NB4 (cell line): Measurements from ENCODE around the gene PPT2.

ENCODE experiments used
- DNase-seq: peaks from one replicate; pipeline ENCODE4 v3.0.0; 2010; ENCODE audit warnings: low read depth
- H3K4me3 ChIP-seq: one replicate; pipeline ENCODE4 v1.5.1; 2011; ENCODE audit warnings: mild to moderate bottlenecking, low read depth, low read length, moderate library complexity
- CTCF ChIP-seq: IDR thresholded peaks from one replicate; pipeline ENCODE4 v1.5.1; 2012; ENCODE audit warnings: low read depth, low read length
- MAX ChIP-seq: IDR thresholded peaks from 2 replicates; pipeline ENCODE4 v1.6.1; 2011; ENCODE audit warnings: low read depth, low read length
- MYC ChIP-seq: IDR thresholded peaks from 2 replicates; pipeline ENCODE4 v1.6.1; 2011; ENCODE audit warnings: low read depth, low read length
- POLR2A ChIP-seq: IDR thresholded peaks from 2 replicates; pipeline ENCODE4 v1.6.1; 2011; ENCODE audit warnings: mild to moderate bottlenecking; ENCODE audit not compliant: insufficient read length; ENCODE audit errors: extremely low read depth

The PPT2 gene

GRCh38 chr6:32149932-32150870 lies 3.7 kb upstream of the PPT2 start:
- H3K4me3 ChIP-seq = no peak overlapping the region
- no peak for TF ChIP-seq MYC
- TF ChIP-seq POLR2A = no peak
- TF ChIP-seq MAX = no peak
- DNase-seq = no peak

- H3K4me3 ChIP-seq = no peak overlapping the region
- DNase-seq = no peak
- no peak for TF ChIP-seq CTCF
- no peak for TF ChIP-seq MAX
- TF ChIP-seq MYC = no peak
- no peak for TF ChIP-seq POLR2A
These were observed 2.6 kb upstream of the PPT2 start for GRCh38 chr6:32151181-32151862.

GRCh38 chr6:32151863-32152768 lies 1.8 kb upstream of the PPT2 start, which contains the start of gene PRRT1:
TSS of gene PRRT1 (minus strand) at chr6:32151939. CDS start at chr6:32151827, 112 bp downstream.
- H3K4me3 ChIP-seq = no peak within 1 kb of the TSS
- no peak for DNase-seq
- TF ChIP-seq CTCF = no peak
- no peak for TF ChIP-seq POLR2A
- no peak for TF ChIP-seq MYC
- no peak for TF ChIP-seq MAX

DNA sequence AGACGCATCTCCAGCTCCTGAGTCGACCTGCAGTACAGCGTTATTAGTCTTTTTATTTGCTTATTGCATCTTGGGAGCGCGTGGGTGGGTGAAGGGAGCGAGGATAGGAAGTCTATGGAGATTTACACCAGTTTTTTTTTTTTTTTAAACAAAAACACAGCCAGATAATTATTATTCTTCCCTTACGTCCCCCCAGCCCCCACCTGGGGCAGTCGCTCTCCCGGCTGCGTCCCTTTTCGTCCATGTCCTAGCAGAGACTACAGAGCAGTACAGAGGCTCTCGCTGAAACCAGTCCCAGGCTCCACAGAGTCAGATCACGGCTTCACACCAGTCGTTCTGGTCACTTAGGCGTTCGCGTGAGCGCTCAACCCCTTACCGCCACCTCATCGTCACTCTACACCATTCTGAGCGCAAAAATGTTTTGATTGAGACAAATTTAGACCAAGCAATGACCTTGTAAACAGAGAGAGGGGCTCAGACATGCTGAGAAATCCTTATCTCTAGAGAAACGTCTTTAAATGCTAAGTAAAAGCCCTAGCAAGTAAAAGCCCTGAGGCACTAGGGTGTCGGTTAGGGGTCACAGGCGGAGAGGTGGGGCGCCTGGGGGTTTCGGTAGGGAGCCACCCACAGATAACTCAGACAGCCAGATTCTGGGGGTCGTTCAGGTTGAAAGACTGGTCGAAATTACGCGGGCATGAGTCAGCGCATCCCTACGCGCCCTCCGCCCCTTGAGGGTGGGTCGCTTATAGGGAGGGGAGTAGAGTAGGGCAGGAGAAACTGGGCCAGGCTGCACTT lies 975 bp upstream of the PPT2 start:
- no peak for DNase-seq
- peak overlapping the region; percentile 90 for H3K4me3 ChIP-seq
- TF ChIP-seq POLR2A = no peak
- TF ChIP-seq MAX = no peak
- TF ChIP-seq CTCF = no peak
- TF ChIP-seq MYC = no peak

- TF ChIP-seq POLR2A = no peak
- peak; percentile 33 for TF ChIP-seq CTCF
- TF ChIP-seq MAX = peak; percentile 70
- peak; percentile 65 for TF ChIP-seq MYC
- peak; percentile 84 for DNase-seq
- H3K4me3 ChIP-seq = peak overlapping the region; percentile 90
These were observed 697 bp downstream of the PPT2 start for GRCh38 chr6:32154514-32155161.
